GM19463 (cell line): Measurements from ENCODE around the gene C16orf90.

Source experiments
- ATAC-seq: cut with Tn5 transposase; IDR thresholded peaks from one replicate; pipeline ENCODE4 v1.9.1; 2021; ENCODE audit warnings: mild to moderate bottlenecking, moderate library complexity; ENCODE audit not compliant: unreplicated experiment

C16orf90 gene

GRCh38 chr16:3467921-3468320, 27.4 kb downstream of the C16orf90 start:
- ATAC-seq, result no peak

DNA sequence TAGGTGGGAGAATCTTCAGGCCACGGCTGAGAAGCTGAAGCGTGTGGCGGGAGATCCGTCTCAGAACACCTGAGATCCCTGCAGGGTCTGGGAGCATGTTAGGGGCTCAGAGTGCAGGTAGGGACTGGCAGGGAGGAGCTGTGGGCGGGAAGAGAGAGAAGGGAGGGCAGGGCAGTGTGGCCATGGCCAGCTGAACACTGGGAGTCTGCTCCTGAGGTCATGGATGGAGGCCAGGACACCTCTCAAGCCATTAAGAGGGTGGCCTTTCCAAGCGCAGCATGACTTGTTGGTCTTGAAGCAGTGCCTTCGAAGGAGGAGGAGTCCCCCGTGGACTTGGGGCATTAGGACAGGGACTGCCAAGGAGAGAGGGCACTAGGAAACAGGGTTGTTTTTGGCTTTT, 28.1 kb downstream of the C16orf90 start:
- no peak for ATAC-seq

DNA sequence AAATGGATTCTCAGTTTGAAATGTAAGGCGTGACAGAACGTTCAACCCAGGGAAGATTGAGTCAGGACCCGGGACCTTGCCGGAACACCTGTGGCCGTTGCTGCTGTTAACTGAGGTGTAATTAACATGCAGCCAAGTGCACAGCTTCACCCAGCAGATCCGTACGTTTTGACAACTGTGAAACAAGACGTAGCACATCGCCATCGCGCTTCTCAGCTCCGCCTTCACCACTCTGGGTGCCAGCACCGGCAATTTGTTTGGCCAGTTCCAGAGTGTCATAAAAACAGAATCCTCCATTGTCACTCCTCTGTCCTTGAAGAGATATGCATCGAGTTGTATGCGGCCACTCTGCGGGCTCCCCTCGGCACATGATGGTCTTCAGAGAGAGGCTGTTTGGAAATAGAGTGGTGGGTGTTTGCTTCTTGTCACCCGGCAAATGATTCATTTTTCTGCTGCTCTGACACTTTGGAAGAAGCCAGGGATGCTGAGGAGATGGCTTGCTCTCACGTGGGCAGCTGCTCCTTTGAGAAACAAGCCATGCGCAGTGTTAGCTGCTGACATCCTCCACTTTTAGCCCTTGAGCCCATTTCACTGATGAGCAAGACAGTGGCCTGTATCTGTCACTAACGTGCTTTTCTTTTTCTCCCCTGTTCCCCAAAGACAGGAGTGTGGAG, 29.2 kb downstream of the C16orf90 start:
- no peak for ATAC-seq

GRCh38 chr16:3465301-3465700, 30.0 kb downstream of the C16orf90 start:
- no peak for ATAC-seq

GRCh38 chr16:3461151-3461550, 34.1 kb downstream of the C16orf90 start:
- ATAC-seq, result no peak

- no peak for ATAC-seq
Measured at GRCh38 chr16:3460585-3460984, 34.7 kb downstream of the C16orf90 start.

- no peak for ATAC-seq
Measured at GRCh38 chr16:3460121-3460520, 35.2 kb downstream of the C16orf90 start.

DNA sequence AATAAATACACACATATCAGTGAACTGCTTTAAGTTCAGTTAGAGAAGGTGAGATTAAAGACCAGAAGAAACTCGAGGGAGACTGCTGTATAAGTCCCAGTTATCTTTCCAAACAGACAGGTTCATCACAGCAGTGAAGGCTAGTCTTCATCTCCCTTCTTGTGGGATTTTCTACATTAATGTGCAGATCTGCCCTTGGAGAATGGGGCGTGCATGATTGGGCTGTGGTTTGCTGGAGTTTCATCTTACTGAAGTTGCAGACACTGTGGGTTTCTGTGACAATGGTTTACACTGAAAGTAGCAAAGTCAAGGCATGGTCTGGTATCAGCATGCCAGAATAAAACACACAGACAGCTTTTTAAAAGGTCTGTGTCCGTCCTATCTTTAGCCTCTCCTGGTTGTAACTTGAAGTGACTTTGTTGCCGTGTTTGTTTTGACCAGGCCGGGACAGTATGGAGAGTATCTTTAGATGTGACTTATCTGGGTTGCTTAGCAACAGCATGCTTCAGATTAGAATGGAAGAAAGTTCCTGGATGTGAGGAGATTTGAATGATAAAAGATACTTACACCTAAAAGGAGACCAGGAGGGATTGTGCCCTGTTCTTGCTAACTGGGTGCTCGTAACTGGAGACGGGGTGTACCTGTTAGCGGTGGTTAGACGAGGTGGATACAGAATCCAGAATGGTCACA, 35.7 kb downstream of the C16orf90 start:
- ATAC-seq, result no peak

DNA sequence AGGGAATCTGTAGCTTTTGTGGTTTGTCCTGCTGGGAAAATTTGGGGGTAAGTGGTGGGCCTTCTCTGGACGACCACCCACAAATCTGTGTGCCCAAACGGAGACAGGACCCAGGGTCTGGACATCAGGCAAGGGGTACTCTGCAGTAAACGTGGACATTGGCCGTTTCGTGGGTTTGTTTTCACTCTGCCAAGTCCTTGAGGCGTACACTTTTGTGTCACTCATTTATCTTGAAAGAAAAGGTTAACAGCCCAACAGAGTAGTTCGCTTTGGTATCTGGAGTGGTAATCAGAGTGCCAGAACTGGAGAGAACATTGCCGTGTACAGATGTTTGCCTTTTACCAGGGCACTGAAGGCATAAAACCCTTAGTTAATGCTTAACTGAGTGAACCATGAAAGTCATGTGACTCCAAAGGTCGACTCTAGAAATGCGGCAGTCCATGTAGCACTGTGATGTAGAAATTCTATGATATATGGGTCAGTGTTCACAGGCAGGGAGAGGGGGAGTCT, 36.4 kb downstream of the C16orf90 start:
- peak; percentile 37 for ATAC-seq

DNA sequence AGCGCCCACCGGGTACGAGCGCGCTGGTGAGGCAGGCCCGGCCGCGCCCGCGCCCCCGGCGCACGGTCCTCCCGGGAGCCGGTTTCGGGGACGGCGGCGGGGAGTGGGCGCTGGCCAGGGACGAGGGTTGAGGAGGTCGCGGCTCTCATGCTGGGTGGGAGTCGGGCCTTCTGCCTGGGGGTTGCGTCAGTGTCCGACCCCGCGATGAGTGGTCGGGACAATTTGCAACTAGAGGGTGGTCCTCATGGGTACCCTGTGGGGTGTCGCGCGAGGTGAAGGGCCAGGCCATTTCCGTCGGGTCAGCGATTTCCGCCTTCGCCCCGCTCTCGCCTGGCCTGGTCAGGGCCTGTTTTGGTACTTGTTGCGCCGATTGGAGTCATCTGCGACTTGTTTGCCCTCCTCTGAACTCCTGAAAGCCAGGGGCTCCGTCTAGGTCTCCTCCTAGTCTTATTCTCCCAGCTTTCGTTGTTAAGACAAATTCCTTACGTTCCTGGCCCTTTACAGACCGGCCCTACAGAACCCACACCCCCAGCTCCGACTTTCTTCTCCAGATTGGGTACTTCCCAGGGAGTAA, 36.9 kb downstream of the C16orf90 start:
- no peak for ATAC-seq

DNA sequence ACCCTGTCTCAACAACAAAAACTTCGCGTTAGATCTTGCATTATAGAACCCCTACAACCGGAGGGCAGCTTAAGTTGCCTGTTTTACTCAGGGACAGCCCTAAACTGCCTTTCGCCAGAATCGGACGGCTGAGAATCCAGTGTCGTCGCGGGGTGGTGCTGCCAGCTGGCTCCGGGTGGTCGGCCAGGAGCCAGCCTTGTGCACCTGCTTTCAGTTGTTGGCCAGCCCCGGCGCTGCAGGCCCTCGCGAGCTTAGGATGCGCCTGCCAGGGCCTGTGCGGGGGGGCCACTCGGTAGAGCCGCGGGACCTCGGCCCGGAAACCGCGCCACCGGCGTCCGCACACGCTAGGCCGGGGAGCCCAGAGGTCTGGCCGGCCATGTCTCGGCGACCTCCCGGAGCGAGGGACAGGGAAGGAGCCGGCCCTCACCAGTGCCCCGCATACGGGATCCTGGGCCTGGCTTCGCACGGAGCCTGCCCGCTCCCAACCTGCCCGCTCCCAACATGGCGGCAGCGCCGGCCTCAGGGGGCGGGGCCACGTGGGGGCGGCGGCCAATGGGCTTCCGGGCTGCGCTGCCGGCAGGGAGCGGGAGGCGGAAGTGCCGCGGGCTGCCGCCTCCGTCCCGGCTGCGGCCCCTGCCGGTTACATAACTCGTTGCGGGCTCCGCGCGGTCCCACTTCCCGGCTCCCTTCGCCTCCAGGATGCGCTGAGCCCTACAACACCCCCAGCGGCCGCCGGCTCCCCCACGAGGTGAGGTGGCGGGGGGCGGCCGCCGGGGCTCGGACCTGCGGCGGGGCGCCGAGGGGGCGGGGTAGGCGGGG, 37.6 kb downstream of the C16orf90 start:
- ATAC-seq, result peak; percentile 75

DNA sequence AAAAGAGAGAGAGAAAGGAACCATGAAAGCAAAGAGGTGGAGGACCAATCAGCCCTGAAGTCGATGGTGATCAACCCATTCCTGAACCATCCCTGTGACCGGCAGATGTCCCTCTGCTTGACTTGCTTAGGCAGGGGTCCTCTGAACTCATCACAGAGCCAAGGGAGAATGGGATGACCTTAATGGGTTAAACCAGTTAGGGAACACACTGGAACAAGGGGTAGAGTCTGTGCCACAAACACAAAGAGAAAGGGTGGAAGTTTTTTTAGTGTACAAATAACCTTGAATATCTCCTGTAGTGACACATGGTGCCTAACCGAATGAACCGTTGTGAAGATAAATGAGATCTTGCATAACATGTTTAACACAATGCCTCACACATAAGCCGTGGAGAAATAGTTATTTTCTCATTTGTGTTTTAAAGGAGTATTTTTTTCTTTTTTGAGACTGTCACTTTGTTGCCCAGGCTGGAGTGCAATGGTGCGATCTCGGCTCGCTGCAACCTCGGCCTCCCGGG, 40.6 kb downstream of the C16orf90 start:
- no peak for ATAC-seq

GRCh38 chr16:3454093-3454492, 41.2 kb downstream of the C16orf90 start:
- no peak for ATAC-seq

DNA sequence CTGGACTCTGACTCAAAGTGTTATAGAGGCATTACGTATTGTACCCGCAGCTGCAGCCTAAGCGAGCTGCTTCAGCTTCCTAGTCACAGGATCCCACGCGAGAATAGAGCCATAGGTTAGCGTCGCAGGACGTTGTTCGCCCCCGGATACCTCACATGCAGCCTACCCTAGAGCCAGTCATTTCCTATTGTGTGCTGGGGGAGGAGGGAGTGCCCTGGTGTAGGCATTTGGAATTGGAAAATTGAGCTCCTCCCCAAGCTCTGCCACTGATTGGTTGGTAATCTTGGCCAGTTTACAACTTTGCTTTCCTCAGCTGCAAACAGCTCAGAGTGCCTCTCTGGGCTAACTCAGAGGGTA, 51.3 kb downstream of the C16orf90 start:
- ATAC-seq, result peak; percentile 12
